Keratinocyte (primary cell): ENCODE measurements around the gene HEMK1. TPM values are rescaled to one million over a fixed set of nuclear protein-coding genes. Genes with fewer than 3 reads are reported as not detected.

Source experiments
- DNase-seq: peaks from one replicate; pipeline ENCODE4 v3.0.0-alpha.2; 2011; ENCODE audit warnings: low read depth, missing footprints, low spot score
- FAIRE-seq: peaks from 2 replicates; lab custom pipeline; 2011; peaks lifted over from hg19 to GRCh38; lab: Jason Lieb, UNC
- H2AFZ ChIP-seq: 2 replicates; pipeline ENCODE4 v1.6.0; 2012; ENCODE audit warnings: low read length, control low read depth, inconsistent platforms; ENCODE audit not compliant: control insufficient read depth
- H3K27ac ChIP-seq: 2 replicates; pipeline ENCODE4 v1.5.1; 2011; ENCODE audit warnings: low read length; ENCODE audit not compliant: control insufficient read depth, insufficient read depth
- H3K27me3 ChIP-seq: 3 replicates; pipeline ENCODE4 v1.6.0; 2011; ENCODE audit warnings: low read length; ENCODE audit not compliant: control insufficient read depth, insufficient read depth; ENCODE audit errors: extremely low read depth
- H3K36me3 ChIP-seq, 2 experiments: 2 replicates in 1 of 2; 3 replicates in 1 of 2; pipeline ENCODE4 v1.5.1; 2011; ENCODE audit warnings: low read length in 2 of 2, mild to moderate bottlenecking in 1 of 2; ENCODE audit not compliant: control insufficient read depth in 2 of 2, insufficient read depth in 2 of 2; ENCODE audit errors: extremely low read depth in 1 of 2
- H3K4me1 ChIP-seq: 3 replicates; pipeline ENCODE4 v1.5.1; 2011; ENCODE audit warnings: low read length; ENCODE audit not compliant: control insufficient read depth, insufficient read depth; ENCODE audit errors: extremely low read depth
- H3K4me2 ChIP-seq: 3 replicates; pipeline ENCODE4 v1.6.0; 2011; ENCODE audit warnings: low read depth, low read length; ENCODE audit not compliant: control insufficient read depth, insufficient read depth; ENCODE audit errors: extremely low read depth
- H3K4me3 ChIP-seq, 3 experiments: fragments of 200-600 bp in 1 of 3; sonication (generic) in 1 of 3; 2 replicates in 2 of 3; 3 replicates in 1 of 3; pipeline ENCODE4 v1.5.1; 2011 to 2016; ENCODE audit warnings: low read length in 3 of 3, mild to moderate bottlenecking in 3 of 3, control low read depth in 2 of 3, inconsistent platforms in 1 of 3, low read depth in 1 of 3, mixed read lengths in 1 of 3, mixed run types in 1 of 3, moderate library complexity in 1 of 3; ENCODE audit not compliant: control insufficient read depth in 2 of 3, insufficient read depth in 2 of 3; ENCODE audit errors: extremely low read depth in 1 of 3
- H3K79me2 ChIP-seq: 2 replicates; pipeline ENCODE4 v1.6.0; 2012; ENCODE audit warnings: low read length; ENCODE audit not compliant: control insufficient read depth, insufficient read depth
- H3K9ac ChIP-seq: 3 replicates; pipeline ENCODE4 v1.6.0; 2011; ENCODE audit warnings: low read length; ENCODE audit not compliant: control insufficient read depth, insufficient read depth; ENCODE audit errors: extremely low read depth
- H3K9me1 ChIP-seq: 3 replicates; pipeline ENCODE4 v1.6.0; 2011; ENCODE audit warnings: low read length; ENCODE audit not compliant: control insufficient read depth, insufficient read depth; ENCODE audit errors: extremely low read depth
- H3K9me3 ChIP-seq: 2 replicates; pipeline ENCODE4 v1.5.1; 2012; ENCODE audit warnings: low read depth, low read length; ENCODE audit not compliant: control insufficient read depth
- H4K20me1 ChIP-seq: 3 replicates; pipeline ENCODE4 v1.6.0; 2011; ENCODE audit warnings: low read length; ENCODE audit not compliant: control insufficient read depth, insufficient read depth; ENCODE audit errors: extremely low read depth
- CTCF ChIP-seq, 3 experiments: IDR thresholded peaks in 1 of 3; conservative IDR thresholded peaks in 1 of 3; optimal IDR thresholded peaks in 1 of 3; 2 replicates in 2 of 3; 3 replicates in 1 of 3; pipeline versions ENCODE3 to v1.5.1; 2011; ENCODE audit warnings: low read length in 3 of 3, mild to moderate bottlenecking in 3 of 3, moderate library complexity in 2 of 3, control low read depth in 1 of 3, inconsistent platforms in 1 of 3; ENCODE audit not compliant: insufficient read depth in 2 of 3; ENCODE audit errors: extremely low read depth in 1 of 3
- EZH2 ChIP-seq: IDR thresholded peaks from one replicate; pipeline ENCODE4 v1.6.1; 2012; ENCODE audit warnings: inconsistent platforms, mild to moderate bottlenecking, low read length, moderate library complexity
- dilution Hi-C: fragments of 300-500 bp; cut with MboI; formaldehyde crosslinking; loops from one replicate; pipeline ENCODE4 v1.7.0; 2020; ENCODE audit warnings: low sequenced_read_pairs; ENCODE audit not compliant: extremely low pct_ligation_motif_present
- polyA plus RNA-seq, 5 experiments: library from polyadenylated mRNA; depleted of rRNA in 3 of 5; stranded (reverse) in 3 of 5; stranded (forward) in 1 of 5; unstranded in 1 of 5; fragments of >200 nt; gene quantifications; 1 replicate in 1 of 5; 2 replicates in 3 of 5; 3 replicates in 1 of 5; pipeline versions ENCODE4 v1.2.1 to v1.2.3, GENCODE V29; 2011 to 2012; ENCODE audit warnings: missing spikeins in 2 of 5, low read depth in 1 of 5, low replicate concordance in 1 of 5

The HEMK1 gene
- polyA plus RNA-seq, 1 donor (not counting 4 experiments of a cell fraction or from before 2014, with no cell fraction given), result 13.0 TPM

- Histone ChIP-seq H3K4me3 (no peak overlapping the region), H3K27ac (peak overlapping the region; percentile 79), H3K9me3 (no peaks in the 10 kb centered on the region), H3K9me1 (no peaks in the 10 kb centered on the region), H3K79me2 (no peaks in the 10 kb centered on the region), H3K4me1 (peaks cover 49% of the 10 kb centered on the region), H3K4me2 (peak overlapping the region; percentile 54), H2AFZ (no peak overlapping the region), H3K27me3 (no peaks in the 10 kb centered on the region), H3K36me3 (peaks cover 4 to 5% of the 10 kb centered on the region in 2 experiments), H3K9ac (peak overlapping the region; percentile 67), H4K20me1 (no peaks in the 10 kb centered on the region)
- no peak for TF ChIP-seq CTCF (optimal IDR thresholded peaks at IDR 0.05 in 1 of 3, IDR thresholded peaks at IDR 0.05 in 1 of 3, conservative IDR thresholded peaks at IDR 0.05 in 1 of 3; ENCODE audit: extremely low read depth in 1 of 3, insufficient read depth in 2 of 3, low read length in 3 of 3)
- no peak for TF ChIP-seq EZH2
- peak; percentile 43 for FAIRE-seq
- DNase-seq, result no peak
- dilution Hi-C loops, result loop anchor here (25.0 kb wide), 1 partner anchor 784 kb away; the partner anchor contains the start of genes MANF and RBM15B
These were observed 34.2 kb downstream of the HEMK1 start for GRCh38 chr3:50603261-50604109.

GRCh38 chr3:50604110-50604621 is 34.8 kb downstream of the HEMK1 start:
- Histone ChIP-seq H3K79me2 (no peaks in the 10 kb centered on the region), H3K27ac (no peak overlapping the region), H3K4me1 (peaks cover 49% of the 10 kb centered on the region), H3K9ac (no peak overlapping the region), H3K9me3 (no peaks in the 10 kb centered on the region), H3K9me1 (no peaks in the 10 kb centered on the region), H2AFZ (no peak overlapping the region), H4K20me1 (no peaks in the 10 kb centered on the region), H3K27me3 (no peaks in the 10 kb centered on the region), H3K4me3 (no peak overlapping the region), H3K4me2 (no peak overlapping the region), H3K36me3 (peaks cover 4 to 5% of the 10 kb centered on the region in 2 experiments)
- FAIRE-seq (no peak), DNase-seq (no peak)
- dilution Hi-C loops, result loop anchor here (25.0 kb wide), 1 partner anchor 783 kb away; the partner anchor contains the start of genes MANF and RBM15B
- TF ChIP-seq CTCF (optimal IDR thresholded peaks at IDR 0.05 in 1 of 3, IDR thresholded peaks at IDR 0.05 in 1 of 3, conservative IDR thresholded peaks at IDR 0.05 in 1 of 3; ENCODE audit: extremely low read depth in 1 of 3, insufficient read depth in 2 of 3, low read length in 3 of 3), result no peak
- TF ChIP-seq EZH2, result no peak
